K562 (cell line): ENCODE results near the gene HSD11B1L. TPM values are rescaled to one million over a fixed set of nuclear protein-coding genes. Genes with fewer than 3 reads are reported as not detected.

Experiments
- ARNT ChIP-seq, 2 experiments: fragments of 450-650 bp; IDR thresholded peaks; 2 replicates each; pipeline ENCODE4 v1.6.1; 2016; ENCODE audit warnings: mild to moderate bottlenecking in 1 of 2
- CCNT2 ChIP-seq: IDR thresholded peaks from 2 replicates; pipeline ENCODE4 v1.6.1; 2011; ENCODE audit warnings: borderline replicate concordance, low read depth, mild to moderate bottlenecking, moderate library complexity, mixed read lengths, low read length; ENCODE audit not compliant: insufficient read length; ENCODE audit errors: extremely low read depth
- CSDE1 ChIP-seq, 2 experiments: fragments of 450-650 bp; IDR thresholded peaks; 2 replicates each; pipeline ENCODE4 v1.6.1; 2016; ENCODE audit warnings: mild to moderate bottlenecking in 1 of 2
- EP300 ChIP-seq: IDR thresholded peaks from 2 replicates; pipeline ENCODE4 v1.6.1; 2012; ENCODE audit warnings: low read length, improper control_type of control experiment
- FOXK2 ChIP-seq, 2 experiments: fragments of 450-650 bp; IDR thresholded peaks in 1 of 2; conservative IDR thresholded peaks in 1 of 2; 2 replicates each; pipeline ENCODE4 v1.6.1; 2016; ENCODE audit warnings: low read depth in 2 of 2, mild to moderate bottlenecking in 1 of 2
- HNRNPLL ChIP-seq: fragments of 200-400 bp; formaldehyde crosslinking; IDR thresholded peaks from 2 replicates; pipeline ENCODE4 v1.6.1; 2017; ENCODE audit warnings: low read length, low read depth, mild to moderate bottlenecking; ENCODE audit not compliant: poor library complexity, severe bottlenecking
- MTA1 ChIP-seq: fragments of 450-650 bp; IDR thresholded peaks from 2 replicates; pipeline ENCODE4 v1.6.1; 2017; ENCODE audit warnings: borderline replicate concordance
- RBM22 ChIP-seq: fragments of 200-400 bp; formaldehyde crosslinking; IDR thresholded peaks from 2 replicates; pipeline ENCODE4 v1.6.1; 2018; ENCODE audit warnings: low read length, low read depth; ENCODE audit not compliant: poor library complexity, severe bottlenecking
- TCF7L2 ChIP-seq: fragments of 150-350 bp; IDR thresholded peaks from 2 replicates; pipeline ENCODE4 v1.6.1; 2016; ENCODE audit warnings: low read depth, mild to moderate bottlenecking, low read length, moderate library complexity
- ZBTB8A ChIP-seq: fragments of 450-650 bp; IDR thresholded peaks from 2 replicates; pipeline ENCODE4 v1.6.1; 2018; ENCODE audit warnings: mild to moderate bottlenecking, moderate library complexity; ENCODE audit not compliant: partially characterized antibody
- ZKSCAN3 ChIP-seq: fragments of 250-450 bp; sonication (Bioruptor Pico); IDR thresholded peaks from 2 replicates; pipeline ENCODE4 v1.4.0; 2020
- ZKSCAN8 ChIP-seq: fragments of 200-800 bp; sonication (Bioruptor generic); IDR thresholded peaks from 2 replicates; pipeline ENCODE4 v1.6.1; 2016; ENCODE audit warnings: missing genetic modification characterization, missing compliant biosample characterization
- ZNF174 ChIP-seq: fragments of 250-450 bp; sonication (Bioruptor Pico); IDR thresholded peaks from 2 replicates; pipeline ENCODE4 v1.4.0; 2020; ENCODE audit warnings: mild to moderate bottlenecking
- ZNF316 ChIP-seq: fragments of 450-650 bp; IDR thresholded peaks from 2 replicates; pipeline ENCODE4 v1.6.1; 2016
- ZNF707 ChIP-seq: fragments of 250-450 bp; sonication (Bioruptor Pico); conservative IDR thresholded peaks from 2 replicates; pipeline ENCODE4 v1.8.0; 2022; ENCODE audit warnings: inconsistent platforms, mild to moderate bottlenecking, moderate library complexity
- polyA plus RNA-seq, 8 experiments: library from polyadenylated mRNA; depleted of rRNA in 4 of 8; stranded (reverse) in 5 of 8; unstranded in 3 of 8; fragments of >200 nt; fragmentation: Nextera tagmentation in 2 of 8; fragmentation: Illumina TruSeq in 1 of 8; extraction: Ambion mirVana in 2 of 8; extraction: Trizol in 1 of 8; gene quantifications; 2 replicates each; pipeline versions ENCODE4 v1.2.1 to v1.2.3, GENCODE V29; 2011 to 2014; ENCODE audit warnings: inconsistent platforms in 1 of 8, missing spikeins in 1 of 8
- total RNA-seq, 7 experiments: library from RNA; depleted of rRNA in 6 of 7; stranded (reverse); fragments of >200 nt in 6 of 7; fragmentation: Illumina TruSeq in 2 of 7; extraction: Trizol in 2 of 7; gene quantifications; 2 replicates each; pipeline versions ENCODE4 v1.2.1 to v1.2.3, GENCODE V29; 2011 to 2021; ENCODE audit warnings: low replicate concordance in 1 of 7
- TF ChIP-seq, protein P1 (sequence below): fragments of 250-450 bp; sonication (Bioruptor Pico); IDR thresholded peaks from 2 replicates; pipeline ENCODE4 v1.4.0; 2020
- TF ChIP-seq, protein P2 (sequence below), 2 experiments: fragments of 450-650 bp; conservative IDR thresholded peaks; 2 replicates each; pipeline ENCODE4 v1.6.1; 2017; ENCODE audit warnings: mild to moderate bottlenecking in 2 of 2, moderate library complexity in 2 of 2

The HSD11B1L gene
- total and polyA plus RNA-seq, 9 of the 15 experiments (the other 6 are each of a cell fraction or from before 2014, with no cell fraction given) = 0.31 to 7.7 (median 2.3) TPM

DNA sequence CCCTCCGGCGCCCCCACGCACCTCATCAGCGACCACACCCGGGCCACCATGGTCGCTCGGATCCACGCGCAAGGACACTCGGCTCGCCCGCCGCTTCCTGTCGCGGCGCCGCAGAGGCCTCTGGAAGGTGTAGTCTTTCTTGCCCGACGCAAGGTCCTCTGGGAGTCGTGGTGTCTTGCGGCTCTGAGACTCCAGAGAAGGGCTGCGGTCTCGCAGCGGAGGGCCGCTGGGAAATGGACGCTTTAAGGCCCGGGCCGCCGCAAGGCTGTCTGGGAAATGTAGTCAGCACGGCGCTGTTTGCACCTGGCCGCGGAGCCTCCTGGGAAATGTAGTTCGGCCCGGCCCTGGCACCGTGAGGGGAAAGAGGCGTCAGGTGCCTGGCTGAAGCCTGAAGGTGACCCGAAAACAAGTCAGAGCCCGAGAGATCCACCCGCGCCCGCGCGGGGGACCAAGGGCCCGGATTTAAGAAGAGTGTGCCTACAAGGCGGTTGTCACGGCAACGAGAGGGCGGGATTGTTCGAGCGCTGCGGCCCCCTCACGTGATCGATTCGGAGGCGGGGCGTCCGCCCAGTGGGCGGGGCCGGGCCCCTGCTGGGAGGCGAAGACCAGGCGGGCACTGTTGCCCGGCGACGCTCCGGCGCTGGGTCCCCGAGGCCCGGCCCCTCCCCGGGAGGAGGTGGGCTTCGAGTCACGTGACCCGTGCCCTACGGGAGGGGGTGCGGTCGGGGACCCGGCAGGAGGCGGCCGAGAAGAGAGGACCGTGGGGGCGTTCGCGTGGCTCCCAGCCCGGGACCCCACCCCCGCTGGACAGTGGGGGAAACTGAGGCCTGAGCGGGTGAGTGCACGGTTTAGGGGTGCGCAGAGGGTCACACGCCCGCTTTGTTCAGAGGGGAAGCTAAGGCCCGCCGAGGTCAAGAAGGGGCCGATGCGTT lies at the start of gene HSD11B1L, which contains the start of gene MICOS13 (continued):
- TF ChIP-seq ZBTB8A (no peak), TCF7L2 (peak; percentile 75), CCNT2 (peak; percentile 56), CSDE1 (IDR thresholded peaks at IDR 0.05) (peak in 1 of 2 experiments; percentile 92; a peak in 1 of 4 replicates), ARNT (IDR thresholded peaks at IDR 0.05) (peak in 1 of 2 experiments; percentile 85; a peak in 2 of 4 replicates), ZKSCAN3 (CRISPR knock-in tag) (no peak), ZNF174 (CRISPR knock-in tag) (no peak), RBM22 (peak; percentile 94), ZNF707 (CRISPR knock-in tag) (0 out of 2 replicates have a peak, but pooled peaks have one; percentile 54), ZKSCAN8 (CRISPR knock-in tag) (no peak), MTA1 (peak; percentile 96), HNRNPLL (peak; percentile 39), FOXK2 (conservative IDR thresholded peaks at IDR 0.05 in 1 of 2, IDR thresholded peaks at IDR 0.05 in 1 of 2; ENCODE audit: low read depth in 2 of 2) (peak in 1 of 2 experiments; percentile 33; a peak in 2 of 4 replicates), ZNF316 (no peak), EP300 (peak; percentile 43; the same call in 1 of the 2 replicates)
- TF ChIP-seq, protein P1, sequence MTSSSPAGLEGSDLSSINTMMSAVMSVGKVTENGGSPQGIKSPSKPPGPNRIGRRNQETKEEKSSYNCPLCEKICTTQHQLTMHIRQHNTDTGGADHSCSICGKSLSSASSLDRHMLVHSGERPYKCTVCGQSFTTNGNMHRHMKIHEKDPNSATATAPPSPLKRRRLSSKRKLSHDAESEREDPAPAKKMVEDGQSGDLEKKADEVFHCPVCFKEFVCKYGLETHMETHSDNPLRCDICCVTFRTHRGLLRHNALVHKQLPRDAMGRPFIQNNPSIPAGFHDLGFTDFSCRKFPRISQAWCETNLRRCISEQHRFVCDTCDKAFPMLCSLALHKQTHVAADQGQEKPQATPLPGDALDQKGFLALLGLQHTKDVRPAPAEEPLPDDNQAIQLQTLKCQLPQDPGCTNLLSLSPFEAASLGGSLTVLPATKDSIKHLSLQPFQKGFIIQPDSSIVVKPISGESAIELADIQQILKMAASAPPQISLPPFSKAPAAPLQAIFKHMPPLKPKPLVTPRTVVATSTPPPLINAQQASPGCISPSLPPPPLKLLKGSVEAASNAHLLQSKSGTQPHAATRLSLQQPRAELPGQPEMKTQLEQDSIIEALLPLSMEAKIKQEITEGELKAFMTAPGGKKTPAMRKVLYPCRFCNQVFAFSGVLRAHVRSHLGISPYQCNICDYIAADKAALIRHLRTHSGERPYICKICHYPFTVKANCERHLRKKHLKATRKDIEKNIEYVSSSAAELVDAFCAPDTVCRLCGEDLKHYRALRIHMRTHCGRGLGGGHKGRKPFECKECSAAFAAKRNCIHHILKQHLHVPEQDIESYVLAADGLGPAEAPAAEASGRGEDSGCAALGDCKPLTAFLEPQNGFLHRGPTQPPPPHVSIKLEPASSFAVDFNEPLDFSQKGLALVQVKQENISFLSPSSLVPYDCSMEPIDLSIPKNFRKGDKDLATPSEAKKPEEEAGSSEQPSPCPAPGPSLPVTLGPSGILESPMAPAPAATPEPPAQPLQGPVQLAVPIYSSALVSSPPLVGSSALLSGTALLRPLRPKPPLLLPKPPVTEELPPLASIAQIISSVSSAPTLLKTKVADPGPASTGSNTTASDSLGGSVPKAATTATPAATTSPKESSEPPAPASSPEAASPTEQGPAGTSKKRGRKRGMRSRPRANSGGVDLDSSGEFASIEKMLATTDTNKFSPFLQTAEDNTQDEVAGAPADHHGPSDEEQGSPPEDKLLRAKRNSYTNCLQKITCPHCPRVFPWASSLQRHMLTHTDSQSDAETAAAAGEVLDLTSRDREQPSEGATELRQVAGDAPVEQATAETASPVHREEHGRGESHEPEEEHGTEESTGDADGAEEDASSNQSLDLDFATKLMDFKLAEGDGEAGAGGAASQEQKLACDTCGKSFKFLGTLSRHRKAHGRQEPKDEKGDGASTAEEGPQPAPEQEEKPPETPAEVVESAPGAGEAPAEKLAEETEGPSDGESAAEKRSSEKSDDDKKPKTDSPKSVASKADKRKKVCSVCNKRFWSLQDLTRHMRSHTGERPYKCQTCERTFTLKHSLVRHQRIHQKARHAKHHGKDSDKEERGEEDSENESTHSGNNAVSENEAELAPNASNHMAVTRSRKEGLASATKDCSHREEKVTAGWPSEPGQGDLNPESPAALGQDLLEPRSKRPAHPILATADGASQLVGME (CRISPR knock-in tag) = peak; percentile 65; the same call in 1 of the 2 replicates
- TF ChIP-seq, protein P2, sequence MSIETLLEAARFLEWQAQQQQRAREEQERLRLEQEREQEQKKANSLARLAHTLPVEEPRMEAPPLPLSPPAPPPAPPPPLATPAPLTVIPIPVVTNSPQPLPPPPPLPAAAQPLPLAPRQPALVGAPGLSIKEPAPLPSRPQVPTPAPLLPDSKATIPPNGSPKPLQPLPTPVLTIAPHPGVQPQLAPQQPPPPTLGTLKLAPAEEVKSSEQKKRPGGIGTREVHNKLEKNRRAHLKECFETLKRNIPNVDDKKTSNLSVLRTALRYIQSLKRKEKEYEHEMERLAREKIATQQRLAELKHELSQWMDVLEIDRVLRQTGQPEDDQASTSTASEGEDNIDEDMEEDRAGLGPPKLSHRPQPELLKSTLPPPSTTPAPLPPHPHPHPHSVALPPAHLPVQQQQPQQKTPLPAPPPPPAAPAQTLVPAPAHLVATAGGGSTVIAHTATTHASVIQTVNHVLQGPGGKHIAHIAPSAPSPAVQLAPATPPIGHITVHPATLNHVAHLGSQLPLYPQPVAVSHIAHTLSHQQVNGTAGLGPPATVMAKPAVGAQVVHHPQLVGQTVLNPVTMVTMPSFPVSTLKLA (conservative IDR thresholded peaks at IDR 0.05) = peak; percentile 90 to 95
